ENCODE measurements around the gene FYN. TPM values are rescaled to one million over a fixed set of nuclear protein-coding genes. Genes with fewer than 3 reads are reported as not detected.

FYN gene
- total and polyA plus RNA-seq, 5 experiments from 2014 or later = 159 to 531 (median 317) TPM

DNA sequence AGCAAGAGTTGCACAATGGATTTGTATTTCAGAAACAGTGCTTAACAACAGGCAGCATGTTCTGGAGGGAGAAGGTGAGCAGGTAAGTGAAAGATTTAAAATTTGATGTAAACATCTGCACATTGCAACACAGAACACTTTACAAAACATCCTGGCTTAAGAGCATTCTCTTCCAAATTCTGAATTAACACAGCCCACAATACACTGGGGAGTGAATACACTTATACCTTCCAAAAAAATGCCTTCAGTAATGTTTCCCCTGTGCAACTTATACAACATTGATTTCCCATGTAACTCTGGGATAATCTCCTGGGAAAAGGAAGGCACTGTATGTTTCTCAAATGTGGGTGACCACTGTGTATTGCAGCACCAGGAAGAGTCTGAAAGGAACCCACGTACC, 127.6 kb downstream of the FYN start:
- H3K4me3 Mint-ChIP-seq = peak overlapping the region in 9 of 10 donors; percentile 9 to 60 (median 28)
- H3K36me3 Mint-ChIP-seq = peaks cover 0 to 37% (median 17%) of the 10 kb centered on the region in 3 donors
- H3K9me3 Mint-ChIP-seq = no peaks in the 10 kb centered on the region
- no peak for ATAC-seq
- H3K27ac Mint-ChIP-seq = peak overlapping the region; percentile 55 to 97 (median 87)
- no peaks in the 10 kb centered on the region for H3K27me3 Mint-ChIP-seq
- no peak for DNase-seq
- peaks cover 49 to 98% (median 85%) of the 10 kb centered on the region in 4 donors for H3K4me1 Mint-ChIP-seq
- POLR2A ChIA-PET = interaction anchor here (1.2 to 3.1 kb wide), 2 partner anchors 14 to 23 kb away, joined by 3 to 12 read pairs; no protein-coding TSS in a partner anchor

- Mint-ChIP-seq H3K4me1 (peaks cover 49 to 98% (median 85%) of the 10 kb centered on the region in 4 donors), H3K4me3 (peak overlapping the region in 9 of 10 donors; percentile 9 to 60 (median 28)), H3K9me3 (no peaks in the 10 kb centered on the region), H3K27me3 (no peaks in the 10 kb centered on the region), H3K36me3 (peaks cover 0 to 39% (median 18%) of the 10 kb centered on the region in 3 donors), H3K27ac (peak overlapping the region; percentile 33 to 97 (median 87))
- ATAC-seq = no peak
- no peak for DNase-seq
- POLR2A ChIA-PET = interaction anchor here (1.2 kb wide), 1 partner anchor 23 kb away, joined by 3 read pairs; no protein-coding TSS in a partner anchor
Observed at GRCh38 chr6:111745186-111745585, 128.1 kb downstream of the FYN start.

DNA sequence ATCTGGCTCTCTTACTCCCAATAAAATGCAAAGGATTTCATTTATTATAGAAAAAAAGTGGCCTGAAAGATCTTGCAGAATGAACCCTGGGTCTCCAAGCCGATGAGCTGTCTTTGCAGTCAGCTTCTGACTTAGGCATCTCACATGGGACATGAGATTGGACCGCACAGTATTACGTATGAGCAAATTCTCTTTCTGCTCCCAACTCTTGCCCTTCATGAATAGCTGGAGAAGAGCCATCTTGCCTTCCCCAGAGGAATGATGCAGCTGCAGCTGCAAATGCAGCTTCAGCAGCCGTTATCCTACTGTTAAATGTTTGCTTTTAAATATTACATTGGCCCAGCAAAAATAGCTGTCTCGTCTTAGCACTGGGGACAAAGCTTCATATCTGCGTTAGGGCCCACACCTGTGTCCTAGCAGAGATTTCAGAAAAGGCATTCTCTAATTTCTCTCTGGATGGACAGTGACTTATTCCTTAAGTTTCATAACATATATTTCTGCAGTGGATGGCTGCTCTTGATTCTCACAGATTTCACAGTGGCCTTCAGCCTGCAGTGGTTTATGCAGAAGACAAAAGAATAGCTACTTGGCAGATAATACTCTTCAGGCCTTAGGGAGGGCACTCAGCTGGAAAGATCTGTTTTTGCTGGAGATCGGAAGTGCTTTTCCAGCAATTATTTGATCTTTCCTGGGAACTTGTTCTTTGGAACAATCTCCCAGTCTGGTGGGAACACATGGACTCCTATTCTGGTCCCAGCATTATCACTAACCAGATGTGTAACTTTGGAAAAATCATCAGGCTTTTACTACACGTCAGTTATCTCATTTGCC, 129.2 kb downstream of the FYN start:
- Mint-ChIP-seq H3K4me1 (peaks cover 50 to 99% (median 90%) of the 10 kb centered on the region in 4 donors), H3K27ac (peak overlapping the region in 7 of 10 donors; percentile 34 to 97 (median 61)), H3K27me3 (no peaks in the 10 kb centered on the region), H3K9me3 (no peaks in the 10 kb centered on the region), H3K4me3 (no peak overlapping the region), H3K36me3 (peaks cover 0 to 50% (median 18%) of the 10 kb centered on the region in 3 donors)
- DNase-seq (no peak), ATAC-seq (no peak)
- POLR2A ChIA-PET = interaction anchor here (0.6 to 1.2 kb wide), 3 partner anchors 11 to 171 kb away, joined by 3 to 10 read pairs (median 6); no protein-coding TSS in a partner anchor

- Mint-ChIP-seq H3K4me1 (peaks cover 52 to 99% (median 92%) of the 10 kb centered on the region in 4 donors), H3K4me3 (peak overlapping the region in 1 of 10 donors; percentile 17), H3K27ac (peak overlapping the region; percentile 29 to 97 (median 64)), H3K27me3 (no peaks in the 10 kb centered on the region), H3K36me3 (peaks cover 0 to 52% (median 23%) of the 10 kb centered on the region in 3 donors), H3K9me3 (no peaks in the 10 kb centered on the region)
- DNase-seq (no peak), ATAC-seq (no peak)
- POLR2A ChIA-PET = interaction anchor here (1.2 kb wide), 1 partner anchor 14 kb away, joined by 10 read pairs; no protein-coding TSS in a partner anchor
Observed at GRCh38 chr6:111743360-111743759, 129.9 kb downstream of the FYN start.

- peaks cover 0 to 49% (median 24%) of the 10 kb centered on the region in 3 donors for H3K36me3 Mint-ChIP-seq
- no peak for DNase-seq
- POLR2A ChIA-PET = interaction anchor here (0.7 kb wide), 1 partner anchor 16 kb away, joined by 3 read pairs; no protein-coding TSS in a partner anchor
- peak overlapping the region in 2 of 10 donors; percentile 41 to 45 for H3K4me3 Mint-ChIP-seq
- no peaks in the 10 kb centered on the region for H3K27me3 Mint-ChIP-seq
- peaks cover 49 to 100% (median 93%) of the 10 kb centered on the region in 4 donors for H3K4me1 Mint-ChIP-seq
- no peaks in the 10 kb centered on the region for H3K9me3 Mint-ChIP-seq
- peak overlapping the region in 8 of 10 donors; percentile 24 to 97 (median 52) for H3K27ac Mint-ChIP-seq
- ATAC-seq = no peak
Observed at GRCh38 chr6:111741177-111741952, 131.9 kb downstream of the FYN start.

DNA sequence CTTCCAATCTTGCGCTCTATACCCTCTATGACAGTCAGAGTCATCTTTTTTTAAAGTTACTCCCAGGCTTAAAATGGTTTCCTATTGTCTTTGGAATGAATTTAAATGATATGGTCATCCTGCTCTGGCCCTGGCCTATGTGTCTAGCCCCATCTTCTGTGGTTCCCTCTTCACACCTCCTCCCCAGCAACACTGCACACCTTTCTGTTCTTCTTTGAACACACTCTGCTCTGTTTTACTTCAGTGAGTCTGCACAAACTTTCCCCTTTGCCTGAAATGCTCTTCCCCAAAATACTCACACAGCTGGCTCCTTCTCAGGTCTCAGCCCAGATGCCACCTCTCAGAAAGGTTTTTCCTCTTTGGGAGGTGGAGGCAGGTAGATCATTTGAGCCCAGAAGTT, 132.7 kb downstream of the FYN start:
- no peak for DNase-seq
- H3K36me3 Mint-ChIP-seq = peaks cover 0 to 49% (median 24%) of the 10 kb centered on the region in 3 donors
- peaks cover 49 to 100% (median 93%) of the 10 kb centered on the region in 4 donors for H3K4me1 Mint-ChIP-seq
- POLR2A ChIA-PET = no interaction called here
- H3K27ac Mint-ChIP-seq = peak overlapping the region; percentile 8 to 97 (median 66)
- peak overlapping the region in 4 of 10 donors; percentile 8 to 48 (median 39) for H3K4me3 Mint-ChIP-seq
- ATAC-seq = no peak
- no peaks in the 10 kb centered on the region for H3K9me3 Mint-ChIP-seq
- H3K27me3 Mint-ChIP-seq = no peaks in the 10 kb centered on the region

GRCh38 chr6:111739257-111739696, 134.0 kb downstream of the FYN start:
- Mint-ChIP-seq H3K4me1 (peaks cover 55 to 100% (median 95%) of the 10 kb centered on the region in 4 donors), H3K4me3 (peak overlapping the region in 8 of 10 donors; percentile 30 to 64 (median 42)), H3K27me3 (no peaks in the 10 kb centered on the region), H3K36me3 (peaks cover 0 to 55% (median 31%) of the 10 kb centered on the region in 3 donors), H3K27ac (peak overlapping the region; percentile 48 to 97 (median 86)), H3K9me3 (peaks cover 0 to 2% (median 0%) of the 10 kb centered on the region in 9 donors)
- no peak for ATAC-seq
- POLR2A ChIA-PET = interaction anchor here (1.9 kb wide), 1 partner anchor 8 kb away, joined by 7 read pairs; no protein-coding TSS in a partner anchor
- no peak for DNase-seq

GRCh38 chr6:111738631-111739030, 134.6 kb downstream of the FYN start:
- Mint-ChIP-seq H3K27ac (peak overlapping the region in 9 of 10 donors; percentile 63 to 97 (median 88)), H3K9me3 (peaks cover 0 to 5% (median 0%) of the 10 kb centered on the region in 9 donors), H3K36me3 (peaks cover 0 to 58% (median 35%) of the 10 kb centered on the region in 3 donors), H3K4me1 (peaks cover 53 to 99% (median 93%) of the 10 kb centered on the region in 4 donors), H3K27me3 (no peaks in the 10 kb centered on the region), H3K4me3 (peak overlapping the region in 9 of 10 donors; percentile 10 to 64 (median 40))
- POLR2A ChIA-PET = interaction anchor here (1.9 kb wide), 1 partner anchor 8 kb away, joined by 7 read pairs; no protein-coding TSS in a partner anchor
- DNase-seq (no peak), ATAC-seq (no peak)

GRCh38 chr6:111738156-111738555, 135.1 kb downstream of the FYN start:
- Mint-ChIP-seq H3K27me3 (no peaks in the 10 kb centered on the region), H3K4me3 (peak overlapping the region in 4 of 10 donors; percentile 14 to 46 (median 15)), H3K9me3 (peaks cover 0 to 8% (median 1%) of the 10 kb centered on the region in 9 donors), H3K36me3 (peaks cover 0 to 58% (median 37%) of the 10 kb centered on the region in 3 donors), H3K27ac (peak overlapping the region in 9 of 10 donors; percentile 66 to 97 (median 91)), H3K4me1 (peaks cover 51 to 99% (median 90%) of the 10 kb centered on the region in 4 donors)
- DNase-seq (no peak), ATAC-seq (no peak)
- POLR2A ChIA-PET = interaction anchor here (1.9 kb wide), 1 partner anchor 9 kb away, joined by 7 read pairs; no protein-coding TSS in a partner anchor

DNA sequence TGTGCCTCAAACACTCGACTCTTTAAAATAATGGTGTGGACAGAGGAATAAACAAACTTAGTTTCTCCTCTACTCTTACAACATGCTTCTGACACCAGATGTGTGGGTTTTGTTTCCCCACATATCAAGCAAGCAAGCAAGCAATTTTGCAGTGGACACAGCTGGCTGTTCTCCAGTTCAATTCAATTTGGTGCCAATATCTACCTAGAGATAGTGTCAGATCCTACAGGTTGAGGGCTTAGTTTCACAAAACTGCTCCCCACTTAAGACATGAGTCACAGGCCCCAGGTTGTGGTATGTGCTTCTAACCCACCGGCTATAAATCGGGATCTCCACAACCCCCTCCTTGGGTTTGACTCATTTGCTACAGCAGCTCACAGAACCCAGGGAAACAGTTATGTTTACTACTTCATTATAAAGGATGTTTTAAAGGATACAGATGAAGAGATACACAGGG, 136.2 kb downstream of the FYN start:
- Mint-ChIP-seq H3K27me3 (no peaks in the 10 kb centered on the region), H3K4me1 (peaks cover 45 to 99% (median 85%) of the 10 kb centered on the region in 4 donors), H3K36me3 (peaks cover 0 to 59% (median 44%) of the 10 kb centered on the region in 3 donors), H3K27ac (peak overlapping the region; percentile 79 to 97 (median 92)), H3K9me3 (peaks cover 0 to 18% (median 4%) of the 10 kb centered on the region in 9 donors), H3K4me3 (peak overlapping the region in 8 of 10 donors; percentile 6 to 73 (median 47))
- peak in 1 of 2 donors; percentile 46 for ATAC-seq
- DNase-seq = no peak
- POLR2A ChIA-PET = interaction anchor here (0.8 to 2.3 kb wide), 2 partner anchors 10 to 20 kb away, joined by 3 to 7 read pairs; no protein-coding TSS in a partner anchor

DNA sequence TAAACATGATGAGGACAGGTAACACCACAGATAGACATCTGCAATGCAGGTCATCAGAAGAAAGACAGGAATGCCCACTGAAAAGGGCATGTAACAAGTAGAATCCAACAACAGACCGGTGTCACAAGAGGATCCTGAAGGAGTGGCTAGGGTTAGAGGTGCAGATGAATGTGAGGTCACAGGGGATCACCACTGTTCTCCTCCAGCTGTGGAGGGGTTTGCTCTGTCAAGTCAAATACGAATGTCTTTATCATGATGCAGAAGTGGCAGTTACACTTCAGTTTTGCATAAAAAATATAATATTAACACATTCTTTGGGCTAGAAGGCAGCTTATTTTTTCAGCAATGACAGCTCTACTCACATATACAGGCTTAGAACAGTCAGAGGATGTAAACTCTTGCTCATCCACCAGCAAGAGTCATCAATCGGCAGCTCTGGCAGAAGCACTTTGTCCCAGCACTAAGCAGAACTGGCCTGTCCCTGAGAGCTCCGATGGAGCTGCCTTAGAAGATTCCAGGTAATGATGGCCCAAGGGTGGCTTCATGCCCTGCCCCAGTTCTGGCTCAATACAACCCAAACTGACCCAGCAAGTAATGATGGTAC, 137.1 kb downstream of the FYN start:
- Mint-ChIP-seq H3K36me3 (peaks cover 0 to 59% (median 51%) of the 10 kb centered on the region in 3 donors), H3K27ac (peak overlapping the region; percentile 83 to 97 (median 92)), H3K27me3 (no peaks in the 10 kb centered on the region), H3K4me3 (peak overlapping the region in 8 of 10 donors; percentile 16 to 51 (median 31)), H3K9me3 (peaks cover 0 to 24% (median 5%) of the 10 kb centered on the region in 9 donors), H3K4me1 (peaks cover 39 to 99% (median 88%) of the 10 kb centered on the region in 4 donors)
- POLR2A ChIA-PET = interaction anchor here (0.8 to 2.3 kb wide), 4 partner anchors 9 to 237 kb away, joined by 3 to 7 read pairs (median 3); no protein-coding TSS in a partner anchor
- ATAC-seq (no peak), DNase-seq (no peak)
